A673 (cell line): ENCODE measurements around the gene MAPKAP1. TPM values are rescaled to one million over a fixed set of nuclear protein-coding genes. Genes with fewer than 3 reads are reported as not detected.

Experiments
- BruUV-seq: library from RNA; stranded (reverse); fragments of 400-500 nt; replicated peaks from 2 replicates; lab custom pipeline; 2021; lab: Mats Ljungman, UMichigan
- CTCF ChIA-PET: fragments of 300-600 bp; sonication (Branson Sonifier 250); formaldehyde crosslinking; loops from one replicate; lab custom pipeline; 2022; ENCODE audit warnings: antibody characterized with exemption; lab: Charles Lee
- POLR2A ChIA-PET: fragments of 300-600 bp; sonication (Branson Sonifier 250); formaldehyde crosslinking; loops from one replicate; lab custom pipeline; 2022; ENCODE audit warnings: antibody characterized with exemption; ENCODE audit not compliant: low non-redundant PET; lab: Charles Lee
- DNase-seq: peaks from one replicate; pipeline ENCODE4 v3.0.0-alpha.2; 2015; ENCODE audit warnings: low spot score
- H3K27ac ChIP-seq: fragments of 200-600 bp; sonication (generic); 2 replicates; pipeline ENCODE4 v1.5.1; 2016; ENCODE audit warnings: mixed run types, low read depth, mild to moderate bottlenecking, mixed read lengths, antibody characterized with exemption, low read length; ENCODE audit not compliant: poor library complexity, severe bottlenecking
- H3K27me3 ChIP-seq: fragments of 200-600 bp; sonication (generic); replicated peaks from 2 replicates; pipeline ENCODE4 v1.6.1; 2017; ENCODE audit warnings: mixed run types, low read depth, mild to moderate bottlenecking, mixed read lengths, antibody characterized with exemption, low read length; ENCODE audit not compliant: insufficient read depth, poor library complexity
- H3K36me3 ChIP-seq: fragments of 200-600 bp; sonication (generic); 2 replicates; pipeline ENCODE4 v1.6.1; 2016; ENCODE audit warnings: mixed run types, mild to moderate bottlenecking, mixed read lengths, antibody characterized with exemption, low read length; ENCODE audit not compliant: insufficient read depth, poor library complexity, severe bottlenecking
- H3K4me1 ChIP-seq: fragments of 200-600 bp; sonication (generic); 2 replicates; pipeline ENCODE4 v1.6.1; 2017; ENCODE audit warnings: mixed run types, mild to moderate bottlenecking, mixed read lengths, antibody characterized with exemption, low read length; ENCODE audit not compliant: insufficient read depth, poor library complexity, severe bottlenecking
- H3K4me3 ChIP-seq: fragments of 200-600 bp; sonication (generic); 2 replicates; pipeline ENCODE4 v1.5.1; 2016; ENCODE audit warnings: low read depth, mixed run types, mild to moderate bottlenecking, mixed read lengths, low read length; ENCODE audit not compliant: poor library complexity, severe bottlenecking
- H3K9me3 ChIP-seq: fragments of 200-600 bp; sonication (generic); 2 replicates; pipeline ENCODE4 v1.6.1; 2016; ENCODE audit warnings: mixed run types, low read depth, mild to moderate bottlenecking, mixed read lengths, antibody characterized with exemption, low read length; ENCODE audit not compliant: poor library complexity, severe bottlenecking
- EZH2 ChIP-seq: fragments of 200-600 bp; sonication (generic); IDR thresholded peaks from 2 replicates; pipeline ENCODE4 v1.6.1; 2017; ENCODE audit warnings: borderline replicate concordance, low read depth, mild to moderate bottlenecking, mixed read lengths, antibody characterized with exemption, low read length; ENCODE audit not compliant: poor library complexity, severe bottlenecking
- intact Hi-C: fragments of 100-400 bp; cut with micrococcal nuclease; formaldehyde crosslinking; loops from one replicate; pipeline ENCODE4 v1.10.0; 2022; ENCODE audit not compliant: unreplicated experiment
- total RNA-seq: library from RNA; stranded (reverse); gene quantifications from 2 replicates; pipeline ENCODE4 v1.2.3, GENCODE V29; 2021
- TF ChIP-seq, protein P1 (sequence below): fragments of 300-800, 200-600 bp; sonication (generic); conservative IDR thresholded peaks from 2 replicates; pipeline ENCODE4 v1.5.1; 2017; ENCODE audit warnings: low read depth, mild to moderate bottlenecking, antibody characterized with exemption, low read length, moderate library complexity, mixed read lengths

Gene MAPKAP1
- total RNA-seq, 1 experiment from 2014 or later, result 98.7 TPM

- no peaks in the 10 kb centered on the region for H3K36me3 ChIP-seq
- no peak overlapping the region for H3K4me3 ChIP-seq
- H3K4me1 ChIP-seq, result no peaks in the 10 kb centered on the region
- H3K27me3 ChIP-seq, result no peaks in the 10 kb centered on the region
- ChIA-PET CTCF (no interaction called here), POLR2A (interaction anchor here (0.7 kb wide), 1 partner anchor 364 kb away, joined by 4 read pairs; no protein-coding TSS in a partner anchor)
- no TSS peak for BruUV-seq
- no peaks in the 10 kb centered on the region for H3K9me3 ChIP-seq
- intact Hi-C loops, result no loop called here
- DNase-seq, result peak; percentile 52
- no peak for TF ChIP-seq EZH2
- TF ChIP-seq, protein P1, sequence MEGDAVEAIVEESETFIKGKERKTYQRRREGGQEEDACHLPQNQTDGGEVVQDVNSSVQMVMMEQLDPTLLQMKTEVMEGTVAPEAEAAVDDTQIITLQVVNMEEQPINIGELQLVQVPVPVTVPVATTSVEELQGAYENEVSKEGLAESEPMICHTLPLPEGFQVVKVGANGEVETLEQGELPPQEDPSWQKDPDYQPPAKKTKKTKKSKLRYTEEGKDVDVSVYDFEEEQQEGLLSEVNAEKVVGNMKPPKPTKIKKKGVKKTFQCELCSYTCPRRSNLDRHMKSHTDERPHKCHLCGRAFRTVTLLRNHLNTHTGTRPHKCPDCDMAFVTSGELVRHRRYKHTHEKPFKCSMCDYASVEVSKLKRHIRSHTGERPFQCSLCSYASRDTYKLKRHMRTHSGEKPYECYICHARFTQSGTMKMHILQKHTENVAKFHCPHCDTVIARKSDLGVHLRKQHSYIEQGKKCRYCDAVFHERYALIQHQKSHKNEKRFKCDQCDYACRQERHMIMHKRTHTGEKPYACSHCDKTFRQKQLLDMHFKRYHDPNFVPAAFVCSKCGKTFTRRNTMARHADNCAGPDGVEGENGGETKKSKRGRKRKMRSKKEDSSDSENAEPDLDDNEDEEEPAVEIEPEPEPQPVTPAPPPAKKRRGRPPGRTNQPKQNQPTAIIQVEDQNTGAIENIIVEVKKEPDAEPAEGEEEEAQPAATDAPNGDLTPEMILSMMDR, result no peak
- no peak overlapping the region for H3K27ac ChIP-seq
Measured at GRCh38 chr9:125663127-125663526, 43.9 kb downstream of the MAPKAP1 start.

DNA sequence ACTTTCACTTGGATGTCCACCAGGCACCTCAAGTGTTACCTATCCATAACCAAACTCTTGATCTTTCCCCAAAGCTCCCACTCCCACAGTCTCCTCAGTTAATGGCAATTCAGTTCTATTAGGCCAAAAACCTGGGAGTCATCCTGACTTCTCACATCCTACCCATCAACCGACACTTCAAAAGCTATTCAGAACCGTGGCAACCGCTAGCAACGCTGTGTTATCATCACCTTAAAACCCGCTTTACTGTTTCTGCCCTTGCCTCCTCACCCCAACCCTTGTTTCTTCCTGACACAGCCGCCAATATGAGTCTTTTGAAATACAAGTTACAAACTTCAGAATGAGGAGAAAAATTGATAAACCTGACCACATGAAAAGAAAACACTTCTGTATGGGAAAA lies 46.5 kb downstream of the MAPKAP1 start:
- POLR2A ChIA-PET, result no interaction called here

DNA sequence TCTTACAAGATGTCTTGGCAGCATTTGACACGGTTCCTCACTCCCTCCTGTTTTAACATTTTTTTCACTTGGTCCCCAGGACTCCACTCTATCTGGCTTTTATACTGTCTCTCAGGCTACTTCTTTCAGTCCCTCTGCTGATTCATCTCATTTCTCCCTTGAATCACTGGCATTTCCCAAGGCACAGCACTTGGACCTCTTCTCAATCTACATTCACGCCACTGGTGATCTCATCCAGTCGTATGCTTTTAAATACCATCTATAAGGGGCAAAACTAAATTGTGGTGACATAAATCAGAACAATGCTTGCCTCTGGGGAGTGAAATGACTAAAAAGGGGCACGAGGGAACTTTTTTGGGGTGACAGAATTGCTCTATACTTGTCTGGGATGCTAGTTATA lies 47.1 kb downstream of the MAPKAP1 start:
- BruUV-seq, result no TSS peak
- TF ChIP-seq, protein P1, result no peak
- TF ChIP-seq EZH2, result no peak
- H3K4me1 ChIP-seq, result peaks cover 2% of the 10 kb centered on the region
- no peaks in the 10 kb centered on the region for H3K36me3 ChIP-seq
- no peak overlapping the region for H3K27ac ChIP-seq
- intact Hi-C loops, result no loop called here
- H3K27me3 ChIP-seq, result no peaks in the 10 kb centered on the region
- H3K4me3 ChIP-seq, result no peak overlapping the region
- no peak for DNase-seq
- ChIA-PET POLR2A (no interaction called here), CTCF (no interaction called here)
- no peaks in the 10 kb centered on the region for H3K9me3 ChIP-seq

More for the DNA sequence above, 46.5 kb downstream of the MAPKAP1 start:
- TF ChIP-seq EZH2, result no peak
- no peak for DNase-seq
- no peaks in the 10 kb centered on the region for H3K9me3 ChIP-seq
- CTCF ChIA-PET, result no interaction called here
- intact Hi-C loops, result no loop called here
- no TSS peak for BruUV-seq
- H3K4me1 ChIP-seq, result no peaks in the 10 kb centered on the region
- no peak overlapping the region for H3K27ac ChIP-seq
- H3K4me3 ChIP-seq, result no peak overlapping the region
- no peaks in the 10 kb centered on the region for H3K36me3 ChIP-seq
- no peaks in the 10 kb centered on the region for H3K27me3 ChIP-seq

DNA sequence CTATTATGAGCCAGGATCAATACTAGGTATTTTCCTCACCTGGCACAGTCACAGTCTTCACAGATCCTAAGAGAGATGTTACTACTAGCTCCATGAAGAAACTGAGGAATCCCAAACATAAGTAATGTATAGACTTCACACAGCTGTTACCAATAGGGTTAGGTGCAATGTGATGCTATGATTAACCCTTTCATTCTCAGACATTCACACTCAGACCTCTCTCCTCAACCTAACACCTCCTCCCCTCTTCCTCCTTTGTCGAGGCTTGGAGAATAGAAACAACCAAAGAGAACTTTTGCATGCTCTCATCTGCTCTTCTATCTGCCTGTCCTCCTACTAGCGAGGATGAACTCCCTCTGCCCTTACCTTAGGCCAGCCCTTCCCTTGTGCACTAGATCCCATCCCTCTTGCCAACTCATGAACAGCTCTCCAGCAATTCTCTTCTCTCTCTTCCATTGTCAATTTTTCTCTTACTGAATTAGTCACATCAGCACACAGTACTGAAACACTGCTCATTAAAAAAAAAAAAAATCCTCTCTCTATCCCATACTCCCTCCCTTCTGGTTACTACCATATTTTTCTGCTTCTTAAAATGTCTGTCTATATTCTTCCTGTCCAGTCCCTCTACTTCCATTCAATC lies 47.7 kb downstream of the MAPKAP1 start:
- Histone ChIP-seq H3K4me1 (peaks cover 8% of the 10 kb centered on the region), H3K36me3 (no peaks in the 10 kb centered on the region), H3K27ac (no peak overlapping the region), H3K27me3 (no peaks in the 10 kb centered on the region), H3K4me3 (no peak overlapping the region), H3K9me3 (no peaks in the 10 kb centered on the region)
- no TSS peak for BruUV-seq
- no peak for DNase-seq
- ChIA-PET CTCF (no interaction called here), POLR2A (no interaction called here)
- intact Hi-C loops, result no loop called here
- TF ChIP-seq EZH2, result no peak
- TF ChIP-seq, protein P1, result no peak
